ENCODE data around the gene OR2G3. TPM values are rescaled to one million over a fixed set of nuclear protein-coding genes. Genes with fewer than 3 reads are reported as not detected.

OR2G3 gene
- total and polyA plus RNA-seq, 2 experiments from 2014 or later: not detected

DNA sequence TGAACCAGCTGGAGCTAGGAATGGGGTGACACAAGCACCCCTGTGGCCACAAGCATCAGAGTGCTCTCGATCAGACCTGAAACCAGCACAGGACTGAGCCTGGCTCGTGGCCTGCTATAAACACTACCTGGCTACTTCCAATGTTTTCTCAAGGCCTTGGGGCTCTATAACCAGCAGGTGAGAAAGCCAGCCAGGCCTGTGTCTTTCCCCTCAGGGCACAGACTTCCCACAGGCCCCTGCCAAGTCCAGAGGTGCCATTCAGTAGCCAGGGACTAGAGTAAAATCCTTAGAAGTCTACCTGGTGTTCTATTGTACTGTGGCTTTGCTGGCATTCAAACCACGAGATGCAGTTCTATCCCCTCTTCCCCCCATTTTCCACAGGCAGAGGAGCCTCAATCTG lies 22.6 kb downstream of the OR2G3 start (continued):
- TF ChIP-seq, protein P1, sequence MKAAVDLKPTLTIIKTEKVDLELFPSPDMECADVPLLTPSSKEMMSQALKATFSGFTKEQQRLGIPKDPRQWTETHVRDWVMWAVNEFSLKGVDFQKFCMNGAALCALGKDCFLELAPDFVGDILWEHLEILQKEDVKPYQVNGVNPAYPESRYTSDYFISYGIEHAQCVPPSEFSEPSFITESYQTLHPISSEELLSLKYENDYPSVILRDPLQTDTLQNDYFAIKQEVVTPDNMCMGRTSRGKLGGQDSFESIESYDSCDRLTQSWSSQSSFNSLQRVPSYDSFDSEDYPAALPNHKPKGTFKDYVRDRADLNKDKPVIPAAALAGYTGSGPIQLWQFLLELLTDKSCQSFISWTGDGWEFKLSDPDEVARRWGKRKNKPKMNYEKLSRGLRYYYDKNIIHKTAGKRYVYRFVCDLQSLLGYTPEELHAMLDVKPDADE (IDR thresholded peaks at IDR 0.05): no peak
- no peak for TF ChIP-seq EZH2phosphoT487 (IDR thresholded peaks at IDR 0.05; ENCODE audit: unreplicated experiment)
- no peak for TF ChIP-seq EZH2 (IDR thresholded peaks at IDR 0.05; ENCODE audit: low read depth, unreplicated experiment)
- TF ChIP-seq ZNF114 (CRISPR knock-in tag; IDR thresholded peaks at IDR 0.05): no peak
- TF ChIP-seq STAT1 (IDR thresholded peaks at IDR 0.05; ENCODE audit: unreplicated experiment): no peak
- TF ChIP-seq, protein P2, sequence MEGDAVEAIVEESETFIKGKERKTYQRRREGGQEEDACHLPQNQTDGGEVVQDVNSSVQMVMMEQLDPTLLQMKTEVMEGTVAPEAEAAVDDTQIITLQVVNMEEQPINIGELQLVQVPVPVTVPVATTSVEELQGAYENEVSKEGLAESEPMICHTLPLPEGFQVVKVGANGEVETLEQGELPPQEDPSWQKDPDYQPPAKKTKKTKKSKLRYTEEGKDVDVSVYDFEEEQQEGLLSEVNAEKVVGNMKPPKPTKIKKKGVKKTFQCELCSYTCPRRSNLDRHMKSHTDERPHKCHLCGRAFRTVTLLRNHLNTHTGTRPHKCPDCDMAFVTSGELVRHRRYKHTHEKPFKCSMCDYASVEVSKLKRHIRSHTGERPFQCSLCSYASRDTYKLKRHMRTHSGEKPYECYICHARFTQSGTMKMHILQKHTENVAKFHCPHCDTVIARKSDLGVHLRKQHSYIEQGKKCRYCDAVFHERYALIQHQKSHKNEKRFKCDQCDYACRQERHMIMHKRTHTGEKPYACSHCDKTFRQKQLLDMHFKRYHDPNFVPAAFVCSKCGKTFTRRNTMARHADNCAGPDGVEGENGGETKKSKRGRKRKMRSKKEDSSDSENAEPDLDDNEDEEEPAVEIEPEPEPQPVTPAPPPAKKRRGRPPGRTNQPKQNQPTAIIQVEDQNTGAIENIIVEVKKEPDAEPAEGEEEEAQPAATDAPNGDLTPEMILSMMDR (conservative IDR thresholded peaks at IDR 0.05; ENCODE audit: low read depth in 2 of 2): no peak

DNA sequence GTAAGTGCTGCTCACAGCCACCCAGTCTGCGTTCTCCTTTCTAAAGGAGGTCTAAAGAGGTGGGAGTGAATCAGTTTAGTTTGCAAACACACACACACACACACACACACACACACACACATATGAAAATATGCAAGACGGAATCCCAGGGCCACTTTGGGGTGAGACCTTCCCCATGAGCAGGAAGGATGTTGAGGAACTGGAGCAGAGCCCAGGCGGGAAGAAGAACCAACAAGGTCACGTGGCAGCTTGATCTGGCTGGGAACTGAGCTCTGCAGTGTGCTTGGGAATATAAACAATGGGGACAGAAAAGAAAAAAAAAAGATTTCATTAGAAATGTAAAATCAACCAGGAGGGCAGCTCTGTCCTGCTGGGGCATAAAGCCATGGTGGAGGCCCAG lies 32.6 kb downstream of the OR2G3 start:
- Histone ChIP-seq H3K4me3 (no peak overlapping the region), H4K20me1 (replicated peaks; ENCODE audit: insufficient read depth) (no peaks in the 10 kb centered on the region), H3K79me2 (replicated peaks; ENCODE audit: insufficient read depth) (no peaks in the 10 kb centered on the region), H3K27ac (ENCODE audit: low read depth) (no peak overlapping the region), H3K4me1 (ENCODE audit: insufficient read depth) (peaks cover 10% of the 10 kb centered on the region), H3K36me3 (ENCODE audit: insufficient read depth) (no peaks in the 10 kb centered on the region), H3K9me2 (ENCODE audit: insufficient read depth) (0 out of 2 replicates have a peak, but pooled peaks cover 20% of the 10 kb centered on the region), H3K4me2 (peak overlapping the region; percentile 80; the same call in 1 of the 2 replicates), H3K27me3 (ENCODE audit: insufficient read depth) (peaks cover 26% of the 10 kb centered on the region), H2AFZ (no peak overlapping the region), H3F3A (replicated peaks; ENCODE audit: low read depth) (0 out of 2 replicates have a peak, but pooled peaks cover 4% of the 10 kb centered on the region)
- Mint-ChIP-seq H3K9me3 (peaks cover 31% of the 10 kb centered on the region), H3K36me3 (ENCODE audit: low read depth) (peaks cover 9% of the 10 kb centered on the region; the same call in 2 of the 3 replicates), H3K4me3 (no peak overlapping the region), H3K27ac (no peak overlapping the region), H3K4me1 (peaks cover 13% of the 10 kb centered on the region), H3K27me3 (ENCODE audit: insufficient read depth, low read depth, poor library complexity) (peaks cover 13% of the 10 kb centered on the region)
- DNase-seq (ENCODE audit: low spot score): no peak
- ATAC-seq: no peak
- TF ChIP-seq EZH2phosphoT487 (IDR thresholded peaks at IDR 0.05; ENCODE audit: unreplicated experiment) (no peak), NANOG (IDR thresholded peaks at IDR 0.05; ENCODE audit: borderline replicate concordance) (no peak), STAT1 (IDR thresholded peaks at IDR 0.05; ENCODE audit: unreplicated experiment) (no peak), ZNF331 (CRISPR knock-in tag; IDR thresholded peaks at IDR 0.05; ENCODE audit: low read depth) (no peak), EZH2 (IDR thresholded peaks at IDR 0.05; ENCODE audit: low read depth, unreplicated experiment) (no peak), POLR2AphosphoS5 (IDR thresholded peaks at IDR 0.05; ENCODE audit: low read depth) (no peak)
- TF ChIP-seq, protein P3, sequence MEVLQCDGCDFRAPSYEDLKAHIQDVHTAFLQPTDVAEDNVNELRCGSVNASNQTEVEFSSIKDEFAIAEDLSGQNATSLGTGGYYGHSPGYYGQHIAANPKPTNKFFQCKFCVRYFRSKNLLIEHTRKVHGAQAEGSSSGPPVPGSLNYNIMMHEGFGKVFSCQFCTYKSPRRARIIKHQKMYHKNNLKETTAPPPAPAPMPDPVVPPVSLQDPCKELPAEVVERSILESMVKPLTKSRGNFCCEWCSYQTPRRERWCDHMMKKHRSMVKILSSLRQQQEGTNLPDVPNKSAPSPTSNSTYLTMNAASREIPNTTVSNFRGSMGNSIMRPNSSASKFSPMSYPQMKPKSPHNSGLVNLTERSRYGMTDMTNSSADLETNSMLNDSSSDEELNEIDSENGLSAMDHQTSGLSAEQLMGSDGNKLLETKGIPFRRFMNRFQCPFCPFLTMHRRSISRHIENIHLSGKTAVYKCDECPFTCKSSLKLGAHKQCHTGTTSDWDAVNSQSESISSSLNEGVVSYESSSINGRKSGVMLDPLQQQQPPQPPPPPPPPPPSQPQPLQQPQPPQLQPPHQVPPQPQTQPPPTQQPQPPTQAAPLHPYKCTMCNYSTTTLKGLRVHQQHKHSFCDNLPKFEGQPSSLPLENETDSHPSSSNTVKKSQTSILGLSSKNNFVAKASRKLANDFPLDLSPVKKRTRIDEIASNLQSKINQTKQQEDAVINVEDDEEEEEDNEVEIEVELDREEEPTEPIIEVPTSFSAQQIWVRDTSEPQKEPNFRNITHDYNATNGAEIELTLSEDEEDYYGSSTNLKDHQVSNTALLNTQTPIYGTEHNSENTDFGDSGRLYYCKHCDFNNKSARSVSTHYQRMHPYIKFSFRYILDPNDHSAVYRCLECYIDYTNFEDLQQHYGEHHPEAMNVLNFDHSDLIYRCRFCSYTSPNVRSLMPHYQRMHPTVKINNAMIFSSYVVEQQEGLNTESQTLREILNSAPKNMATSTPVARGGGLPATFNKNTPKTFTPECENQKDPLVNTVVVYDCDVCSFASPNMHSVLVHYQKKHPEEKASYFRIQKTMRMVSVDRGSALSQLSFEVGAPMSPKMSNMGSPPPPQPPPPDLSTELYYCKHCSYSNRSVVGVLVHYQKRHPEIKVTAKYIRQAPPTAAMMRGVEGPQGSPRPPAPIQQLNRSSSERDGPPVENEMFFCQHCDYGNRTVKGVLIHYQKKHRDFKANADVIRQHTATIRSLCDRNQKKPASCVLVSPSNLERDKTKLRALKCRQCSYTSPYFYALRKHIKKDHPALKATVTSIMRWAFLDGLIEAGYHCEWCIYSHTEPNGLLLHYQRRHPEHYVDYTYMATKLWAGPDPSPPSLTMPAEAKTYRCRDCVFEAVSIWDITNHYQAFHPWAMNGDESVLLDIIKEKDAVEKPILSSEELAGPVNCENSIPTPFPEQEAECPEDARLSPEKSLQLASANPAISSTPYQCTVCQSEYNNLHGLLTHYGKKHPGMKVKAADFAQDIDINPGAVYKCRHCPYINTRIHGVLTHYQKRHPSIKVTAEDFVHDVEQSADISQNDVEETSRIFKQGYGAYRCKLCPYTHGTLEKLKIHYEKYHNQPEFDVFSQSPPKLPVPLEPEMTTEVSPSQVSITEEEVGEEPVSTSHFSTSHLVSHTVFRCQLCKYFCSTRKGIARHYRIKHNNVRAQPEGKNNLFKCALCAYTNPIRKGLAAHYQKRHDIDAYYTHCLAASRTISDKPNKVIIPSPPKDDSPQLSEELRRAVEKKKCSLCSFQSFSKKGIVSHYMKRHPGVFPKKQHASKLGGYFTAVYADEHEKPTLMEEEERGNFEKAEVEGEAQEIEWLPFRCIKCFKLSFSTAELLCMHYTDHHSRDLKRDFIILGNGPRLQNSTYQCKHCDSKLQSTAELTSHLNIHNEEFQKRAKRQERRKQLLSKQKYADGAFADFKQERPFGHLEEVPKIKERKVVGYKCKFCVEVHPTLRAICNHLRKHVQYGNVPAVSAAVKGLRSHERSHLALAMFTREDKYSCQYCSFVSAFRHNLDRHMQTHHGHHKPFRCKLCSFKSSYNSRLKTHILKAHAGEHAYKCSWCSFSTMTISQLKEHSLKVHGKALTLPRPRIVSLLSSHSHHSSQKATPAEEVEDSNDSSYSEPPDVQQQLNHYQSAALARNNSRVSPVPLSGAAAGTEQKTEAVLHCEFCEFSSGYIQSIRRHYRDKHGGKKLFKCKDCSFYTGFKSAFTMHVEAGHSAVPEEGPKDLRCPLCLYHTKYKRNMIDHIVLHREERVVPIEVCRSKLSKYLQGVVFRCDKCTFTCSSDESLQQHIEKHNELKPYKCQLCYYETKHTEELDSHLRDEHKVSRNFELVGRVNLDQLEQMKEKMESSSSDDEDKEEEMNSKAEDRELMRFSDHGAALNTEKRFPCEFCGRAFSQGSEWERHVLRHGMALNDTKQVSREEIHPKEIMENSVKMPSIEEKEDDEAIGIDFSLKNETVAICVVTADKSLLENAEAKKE (CRISPR knock-in tag; IDR thresholded peaks at IDR 0.05): no peak
- TF ChIP-seq, protein P1 (IDR thresholded peaks at IDR 0.05): no peak
- TF ChIP-seq, protein P4, sequence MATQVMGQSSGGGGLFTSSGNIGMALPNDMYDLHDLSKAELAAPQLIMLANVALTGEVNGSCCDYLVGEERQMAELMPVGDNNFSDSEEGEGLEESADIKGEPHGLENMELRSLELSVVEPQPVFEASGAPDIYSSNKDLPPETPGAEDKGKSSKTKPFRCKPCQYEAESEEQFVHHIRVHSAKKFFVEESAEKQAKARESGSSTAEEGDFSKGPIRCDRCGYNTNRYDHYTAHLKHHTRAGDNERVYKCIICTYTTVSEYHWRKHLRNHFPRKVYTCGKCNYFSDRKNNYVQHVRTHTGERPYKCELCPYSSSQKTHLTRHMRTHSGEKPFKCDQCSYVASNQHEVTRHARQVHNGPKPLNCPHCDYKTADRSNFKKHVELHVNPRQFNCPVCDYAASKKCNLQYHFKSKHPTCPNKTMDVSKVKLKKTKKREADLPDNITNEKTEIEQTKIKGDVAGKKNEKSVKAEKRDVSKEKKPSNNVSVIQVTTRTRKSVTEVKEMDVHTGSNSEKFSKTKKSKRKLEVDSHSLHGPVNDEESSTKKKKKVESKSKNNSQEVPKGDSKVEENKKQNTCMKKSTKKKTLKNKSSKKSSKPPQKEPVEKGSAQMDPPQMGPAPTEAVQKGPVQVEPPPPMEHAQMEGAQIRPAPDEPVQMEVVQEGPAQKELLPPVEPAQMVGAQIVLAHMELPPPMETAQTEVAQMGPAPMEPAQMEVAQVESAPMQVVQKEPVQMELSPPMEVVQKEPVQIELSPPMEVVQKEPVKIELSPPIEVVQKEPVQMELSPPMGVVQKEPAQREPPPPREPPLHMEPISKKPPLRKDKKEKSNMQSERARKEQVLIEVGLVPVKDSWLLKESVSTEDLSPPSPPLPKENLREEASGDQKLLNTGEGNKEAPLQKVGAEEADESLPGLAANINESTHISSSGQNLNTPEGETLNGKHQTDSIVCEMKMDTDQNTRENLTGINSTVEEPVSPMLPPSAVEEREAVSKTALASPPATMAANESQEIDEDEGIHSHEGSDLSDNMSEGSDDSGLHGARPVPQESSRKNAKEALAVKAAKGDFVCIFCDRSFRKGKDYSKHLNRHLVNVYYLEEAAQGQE (IDR thresholded peaks at IDR 0.05; ENCODE audit: unreplicated experiment): no peak

Data from GM23338 (cell line).